Right cardiac atrium (tissue), 5 donors: ENCODE data around the gene HBQ1. TPM values are rescaled to one million over a fixed set of nuclear protein-coding genes. Genes with fewer than 3 reads are reported as not detected.
A peak's percentile ranks its signal among the peaks of the same experiment; 100 is the strongest.
"Not testable (repeated sequence)": the region's sequence is repeated elsewhere in the genome, so short reads cannot be mapped to it uniquely, and the experiment has no call there.

ENCODE experiments used
- ATAC-seq, 2 donors: fragments of 200-7000 bp; cut with Tn5 transposase; one replicate each; pipeline versions ENCODE4 v1.8.0 to v1.9.1; 2020; ENCODE audit warnings: moderate library complexity in 2 of 2, mild to moderate bottlenecking in 1 of 2
- DNase-seq, 3 donors: peaks; one replicate each; pipeline ENCODE4 v3.0.0-alpha.2; 2020
- H3K27ac ChIP-seq: one replicate; pipeline ENCODE4 v1.5.1; 2013; ENCODE audit warnings: mild to moderate bottlenecking, low read length, control low read depth, moderate library complexity
- H3K27me3 ChIP-seq: one replicate; pipeline ENCODE4 v1.6.1; 2013; ENCODE audit not compliant: control insufficient read depth, insufficient read depth
- H3K4me1 ChIP-seq: one replicate; pipeline ENCODE4 v1.6.1; 2013; ENCODE audit warnings: low read length; ENCODE audit not compliant: control insufficient read depth, insufficient read depth
- H3K4me3 ChIP-seq: one replicate; pipeline ENCODE4 v1.5.1; 2013; ENCODE audit warnings: low read length, control low read depth
- H3K9me3 ChIP-seq: one replicate; pipeline ENCODE4 v1.6.1; 2013; ENCODE audit warnings: low read length; ENCODE audit not compliant: control insufficient read depth
- whole genome bisulfite sequencing: extraction: QIAGEN DNeasy Blood & Tissue Kit; methylation state at CpG from one replicate; pipeline ENCODE4 v1.1.7; 2013; 5-methylcytosine and 5-hydroxymethylcytosine counted together
- intact Hi-C, 4 donors: fragments of 100-400 bp; cut with DNase I; formaldehyde crosslinking; loops; one replicate each; pipeline versions ENCODE4 v1.11.0 to v1.14.0; 2022 to 2023
- polyA plus RNA-seq: library from polyadenylated mRNA; stranded (reverse); fragments of 200-250 nt; gene quantifications from one replicate; pipeline ENCODE4 v1.2.3, GENCODE V29; 2013
- total RNA-seq, 4 donors: library from RNA; stranded (reverse); fragmentation: NEBNext Ultra II Directional; extraction: Animal tissue kit (Norgen Biotek cat#: 25700); gene quantifications; one replicate each; pipeline ENCODE4 v1.2.1, GENCODE V29; 2021
- donor health status: healthy with polysubstance abuse.
- donor health status: DM: no; HTN: yes; CAD: no.
- donor health status: DM: no; HTN: no; CAD: no.
- donor health status: DM: no; HTN: yes; CAD: no; lungs with severe emphysema.
- donor health status: DM: yes; HTN: yes; CAD: no.

Gene HBQ1
- total and polyA plus RNA-seq, 5 donors, result not detected

DNA sequence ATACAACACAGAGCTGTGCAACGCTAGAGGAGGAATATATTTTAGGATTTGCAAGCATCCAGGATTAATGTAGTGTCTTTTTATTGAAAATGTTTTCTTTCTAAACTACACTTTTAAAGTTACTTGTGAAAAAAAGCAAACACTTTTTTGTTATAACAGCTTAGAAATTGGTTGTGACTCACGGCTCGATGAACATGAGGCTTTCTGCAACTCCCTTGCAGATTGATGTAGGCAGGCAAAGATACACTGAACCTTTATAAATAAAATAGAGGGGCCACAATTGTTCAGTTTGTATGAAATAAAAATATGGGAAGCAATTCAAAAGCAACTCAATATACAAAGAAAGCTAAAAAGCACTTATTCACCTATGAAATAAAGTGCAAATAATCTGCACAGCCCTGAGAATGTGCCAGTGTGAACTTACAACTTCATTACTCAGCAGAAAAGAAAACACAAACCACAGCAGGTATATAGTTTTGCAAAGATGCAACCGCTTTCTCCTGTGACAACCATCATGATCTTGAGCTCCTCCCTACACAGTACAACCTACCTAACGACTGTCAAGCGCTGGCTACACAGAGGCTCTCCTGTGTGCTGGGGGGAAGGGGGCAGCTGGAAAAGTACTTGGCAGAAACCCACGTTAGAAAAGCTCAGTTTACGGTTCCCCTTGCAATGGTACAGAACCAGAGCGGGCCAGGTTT lies 48.0 kb downstream of the HBQ1 start:
- Histone ChIP-seq H3K4me1 (peaks cover 2% of the 10 kb centered on the region), H3K4me3 (peak overlapping the region; percentile 94), H3K27ac (peak overlapping the region; percentile 97), H3K9me3 (no peaks in the 10 kb centered on the region), H3K27me3 (no peaks in the 10 kb centered on the region)
- ATAC-seq (peak; percentile 4 to 16), DNase-seq (no peak)
- intact Hi-C loops, result no loop called here
- WGBS, result 18% methylated on average over 9 of the region's 9 CpGs

DNA sequence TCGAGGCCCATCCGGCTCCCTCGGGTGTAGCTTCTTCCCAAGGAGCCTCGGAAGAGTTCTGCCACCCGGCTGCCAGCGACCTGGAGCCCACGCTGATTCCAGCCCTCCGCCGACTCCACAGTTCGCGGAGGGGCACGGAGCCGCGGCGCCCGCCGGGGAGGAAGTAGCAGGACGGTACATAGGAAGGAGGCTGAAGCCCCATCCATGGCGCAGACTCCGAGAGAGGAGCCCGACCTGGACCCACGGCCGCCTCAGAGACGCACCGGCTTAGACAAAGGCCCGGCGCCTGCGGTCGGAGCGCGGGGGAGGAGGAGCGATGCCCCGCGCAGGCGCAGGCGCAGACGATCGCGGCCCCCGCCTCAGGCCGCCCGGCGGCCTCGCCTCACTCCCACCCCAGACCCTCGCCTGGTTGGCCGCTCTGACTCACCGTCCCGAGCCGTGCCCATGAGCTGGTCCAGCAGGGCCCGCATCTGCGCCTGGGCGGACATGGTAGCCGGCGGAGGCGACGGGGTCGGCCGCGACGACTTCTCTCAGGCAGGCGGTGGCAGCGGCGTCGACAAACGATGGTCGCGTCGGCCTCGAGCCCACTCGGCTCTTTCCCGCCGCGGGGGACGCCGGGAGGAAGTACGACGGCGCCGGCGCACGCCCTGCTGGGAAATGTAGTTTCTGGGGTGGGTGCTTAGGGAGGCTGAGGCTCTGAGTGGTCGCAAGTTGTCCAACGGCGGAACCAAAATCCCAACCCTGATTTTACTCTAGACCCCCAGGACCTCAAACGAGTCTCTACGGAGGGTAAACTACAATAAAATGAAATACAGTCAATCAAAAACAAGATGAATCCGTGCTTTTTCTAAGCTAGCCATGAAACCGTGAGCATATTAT lies 48.8 kb downstream of the HBQ1 start, which contains the start of gene LUC7L:
Gene LUC7L, minus strand, starts transcription at position 598 of the 879 bp plus-strand sequence. Its CDS starts 110 bp downstream, at position 488.
- no peaks in the 10 kb centered on the region for H3K27me3 ChIP-seq
- WGBS, result 1% methylated on average over 88 of the region's 88 CpGs
- intact Hi-C loops, result no loop called here
- no peaks in the 10 kb centered on the region for H3K9me3 ChIP-seq
- peak within 1 kb of the TSS; percentile 97 for H3K27ac ChIP-seq
- peaks cover 2% of the 10 kb centered on the region for H3K4me1 ChIP-seq
- peak within 1 kb of the TSS; percentile 94 for H3K4me3 ChIP-seq
- DNase-seq (peak; percentile 90 to 96 (median 95)), ATAC-seq (peak; percentile 97)

DNA sequence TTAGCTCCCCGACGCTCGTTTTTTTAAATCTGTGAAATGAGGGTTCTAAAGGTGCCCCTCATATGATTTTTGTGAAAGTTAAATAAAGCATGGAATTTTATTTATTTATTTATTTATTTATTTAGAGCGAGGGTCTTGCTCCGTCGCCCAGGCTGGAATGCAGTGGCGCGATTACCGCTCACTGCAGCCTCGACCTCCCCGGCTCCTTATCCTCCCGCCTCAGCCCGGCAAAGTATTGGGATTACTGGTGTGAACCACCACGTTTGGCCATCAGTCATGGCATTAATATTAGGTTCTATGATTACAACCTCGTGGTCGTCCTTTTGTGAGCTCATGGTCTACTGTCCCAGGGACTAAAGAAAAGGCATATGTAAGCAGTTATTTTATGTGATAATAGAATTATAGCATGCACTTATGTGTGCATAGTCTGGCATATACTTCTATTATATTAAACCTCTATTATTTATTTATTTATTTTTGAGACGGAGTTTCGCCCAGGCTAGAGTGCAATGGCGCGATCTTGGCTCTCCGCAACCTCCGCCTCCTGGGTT lies 49.5 kb downstream of the HBQ1 start:
- WGBS, result 82% methylated on average over 22 of the region's 22 CpGs
- Histone ChIP-seq H3K4me1 (peaks cover 2% of the 10 kb centered on the region), H3K9me3 (no peaks in the 10 kb centered on the region), H3K27me3 (no peaks in the 10 kb centered on the region), H3K27ac (no peak overlapping the region), H3K4me3 (peak overlapping the region; percentile 94)
- intact Hi-C loops, result loop anchor here in 1 of 4 donors (10.0 kb wide), 1 partner anchor 125 kb away; the partner anchor contains the start of gene AXIN1
- no peak for ATAC-seq
- no peak for DNase-seq

DNA sequence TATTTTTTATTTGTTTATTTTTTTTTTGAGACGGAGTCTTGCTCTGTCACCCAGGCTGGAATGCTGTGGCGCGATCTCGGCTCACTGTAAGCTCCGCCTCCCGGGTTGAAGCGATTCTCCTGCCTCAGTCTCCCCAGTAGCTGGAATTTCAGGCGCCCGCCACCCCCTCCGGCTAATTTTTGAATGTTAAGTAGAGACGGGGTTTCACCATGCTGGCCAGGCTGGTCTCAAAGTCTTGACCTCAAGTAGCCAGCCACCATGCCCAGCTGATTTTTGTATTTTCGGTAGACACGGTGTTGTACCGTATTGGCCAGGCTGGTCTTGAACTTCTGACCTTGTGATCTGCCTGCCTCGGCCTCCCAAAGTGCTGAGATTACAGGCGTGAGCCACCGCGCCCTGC lies 50.1 kb downstream of the HBQ1 start:
- DNase-seq, H3K4me3 ChIP-seq, H3K9me3 ChIP-seq, ATAC-seq, H3K4me1 ChIP-seq, H3K27me3 ChIP-seq, H3K27ac ChIP-seq: not testable (repeated sequence)
- 95% methylated on average over 18 of the region's 18 CpGs for WGBS
- intact Hi-C loops, result loop anchor here in 1 of 4 donors (10.0 kb wide), 1 partner anchor 124 kb away; the partner anchor contains the start of gene AXIN1

Other genes with a start within 250 kb of the HBQ1 start
- 10 to 100 TPM in 3 of 4 donors, 1 to 10 TPM in 1; 9.8 to 13.4 (median 11.6) TPM for gene POLR3K, start 126.9 kb upstream of the HBQ1 start, total RNA-seq
- gene POLR3K, start 126.9 kb upstream of the HBQ1 start, polyA plus RNA-seq, result 11.2 TPM
- 10 to 100 TPM; 54.8 to 71.4 (median 62.3) TPM for gene SNRNP25, start 126.6 kb upstream of the HBQ1 start, total RNA-seq
- 108 TPM for gene SNRNP25, start 126.6 kb upstream of the HBQ1 start, polyA plus RNA-seq
- gene RHBDF1, start 107.8 kb upstream of the HBQ1 start, total RNA-seq, result 10 to 100 TPM; 20.4 to 26.7 (median 24.2) TPM
- gene RHBDF1, start 107.8 kb upstream of the HBQ1 start, polyA plus RNA-seq, result 29.6 TPM
- gene MPG, start 102.2 kb upstream of the HBQ1 start, total RNA-seq, result 10 to 100 TPM; 31.8 to 39.3 (median 37.9) TPM
- 56.8 TPM for gene MPG, start 102.2 kb upstream of the HBQ1 start, polyA plus RNA-seq
- gene NPRL3, start 41.8 kb upstream of the HBQ1 start, total RNA-seq, result 10 to 100 TPM; 19.9 to 25.6 (median 22.7) TPM
- 17.9 TPM for gene NPRL3, start 41.8 kb upstream of the HBQ1 start, polyA plus RNA-seq
- gene HBZ, start 27.8 kb upstream of the HBQ1 start, total RNA-seq, result not detected
- gene HBZ, start 27.8 kb upstream of the HBQ1 start, polyA plus RNA-seq, result not detected
- not detected for gene HBM, start 14.5 kb upstream of the HBQ1 start, total RNA-seq
- gene HBM, start 14.5 kb upstream of the HBQ1 start, polyA plus RNA-seq, result not detected
- gene HBA2, start 7.6 kb upstream of the HBQ1 start, total RNA-seq, result 100 to 1,000 TPM in 1 of 4 donors, 10 to 100 TPM in 3; 38.4 to 111 (median 51.4) TPM
- gene HBA2, start 7.6 kb upstream of the HBQ1 start, polyA plus RNA-seq, result 5.2 TPM
- 100 to 1,000 TPM in 1 of 4 donors, 10 to 100 TPM in 3; 38.3 to 130 (median 70.9) TPM for gene HBA1, start 3.8 kb upstream of the HBQ1 start, total RNA-seq
- gene HBA1, start 3.8 kb upstream of the HBQ1 start, polyA plus RNA-seq, result 4.8 TPM
- gene LUC7L, start 49.0 kb downstream of the HBQ1 start, total RNA-seq, result 10 to 100 TPM; 28.1 to 32.0 (median 30.2) TPM
- gene LUC7L, start 49.0 kb downstream of the HBQ1 start, polyA plus RNA-seq, result 32.1 TPM
- gene FAM234A, start 54.4 kb downstream of the HBQ1 start, total RNA-seq, result 100 to 1,000 TPM; 131 to 145 (median 139) TPM
- 171 TPM for gene FAM234A, start 54.4 kb downstream of the HBQ1 start, polyA plus RNA-seq
- 10 to 100 TPM; 11.6 to 23.8 (median 17.6) TPM for gene RGS11, start 95.5 kb downstream of the HBQ1 start, total RNA-seq
- gene RGS11, start 95.5 kb downstream of the HBQ1 start, polyA plus RNA-seq, result 15.5 TPM
- 10 to 100 TPM in 1 of 4 donors, 1 to 10 TPM in 3; 3.5 to 11.3 (median 4.9) TPM for gene ARHGDIG, start 100.1 kb downstream of the HBQ1 start, total RNA-seq
- gene ARHGDIG, start 100.1 kb downstream of the HBQ1 start, polyA plus RNA-seq, result 7.7 TPM
- 10 to 100 TPM in 1 of 4 donors, 1 to 10 TPM in 3; 2.1 to 10.0 (median 2.3) TPM for gene PDIA2, start 102.7 kb downstream of the HBQ1 start, total RNA-seq
- 0.91 TPM for gene PDIA2, start 102.7 kb downstream of the HBQ1 start, polyA plus RNA-seq
- gene AXIN1, start 172.3 kb downstream of the HBQ1 start, total RNA-seq, result 10 to 100 TPM in 3 of 4 donors, 1 to 10 TPM in 1; 8.4 to 12.2 (median 10.6) TPM
- gene AXIN1, start 172.3 kb downstream of the HBQ1 start, polyA plus RNA-seq, result 10.2 TPM
- gene MRPL28, start 190.1 kb downstream of the HBQ1 start, total RNA-seq, result 10 to 100 TPM; 63.9 to 74.9 (median 69.3) TPM
- gene MRPL28, start 190.1 kb downstream of the HBQ1 start, polyA plus RNA-seq, result 130 TPM
- 10 to 100 TPM; 28.0 to 39.5 (median 34.8) TPM for gene PGAP6, start 201.5 kb downstream of the HBQ1 start, total RNA-seq
- gene PGAP6, start 201.5 kb downstream of the HBQ1 start, polyA plus RNA-seq, result 33.2 TPM
- gene NME4, start 216.7 kb downstream of the HBQ1 start, total RNA-seq, result 10 to 100 TPM; 49.7 to 86.4 (median 66.0) TPM
- 73.1 TPM for gene NME4, start 216.7 kb downstream of the HBQ1 start, polyA plus RNA-seq
- gene DECR2, start 221.4 kb downstream of the HBQ1 start, total RNA-seq, result 10 to 100 TPM in 3 of 4 donors, 1 to 10 TPM in 1; 8.6 to 14.6 (median 13.3) TPM
- gene DECR2, start 221.4 kb downstream of the HBQ1 start, polyA plus RNA-seq, result 14.3 TPM
- gene RAB11FIP3, start 245.2 kb downstream of the HBQ1 start, total RNA-seq, result 10 to 100 TPM; 32.2 to 44.6 (median 38.4) TPM
- gene RAB11FIP3, start 245.2 kb downstream of the HBQ1 start, polyA plus RNA-seq, result 25.1 TPM